WI38 (cell line): ENCODE results near the gene SLC10A7.

Experiments used
- H3K4me3 ChIP-seq: 2 replicates; pipeline ENCODE4 v1.5.1; 2011; ENCODE audit warnings: low read depth, mild to moderate bottlenecking, control low read depth, low read length
- TF ChIP-seq, protein P1 (sequence below): IDR thresholded peaks from 2 replicates; pipeline ENCODE4 v1.5.1; 2012; ENCODE audit warnings: low read depth, mild to moderate bottlenecking, control low read depth, low read length

Gene SLC10A7

DNA sequence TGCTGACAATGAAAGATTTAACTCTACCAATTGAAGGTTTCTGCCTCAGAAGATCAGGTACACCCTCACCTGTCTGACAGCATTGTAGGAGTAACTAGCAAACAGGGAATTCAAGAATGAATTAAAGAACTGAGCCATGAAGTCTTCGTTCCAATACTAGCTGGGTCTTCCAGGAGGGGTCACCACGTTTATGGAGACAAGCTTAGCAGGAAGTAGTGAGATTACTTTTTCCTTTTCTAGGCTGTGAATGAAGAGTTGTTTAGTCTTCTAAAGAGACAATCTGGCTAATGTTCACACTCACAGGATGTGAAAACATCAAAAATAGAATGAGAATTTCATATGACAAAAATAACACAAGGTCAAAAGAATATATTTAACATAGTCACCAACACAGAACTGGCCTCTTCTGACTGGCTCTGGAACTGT is 252.5 kb downstream of the SLC10A7 start:
- TF ChIP-seq, protein P1, sequence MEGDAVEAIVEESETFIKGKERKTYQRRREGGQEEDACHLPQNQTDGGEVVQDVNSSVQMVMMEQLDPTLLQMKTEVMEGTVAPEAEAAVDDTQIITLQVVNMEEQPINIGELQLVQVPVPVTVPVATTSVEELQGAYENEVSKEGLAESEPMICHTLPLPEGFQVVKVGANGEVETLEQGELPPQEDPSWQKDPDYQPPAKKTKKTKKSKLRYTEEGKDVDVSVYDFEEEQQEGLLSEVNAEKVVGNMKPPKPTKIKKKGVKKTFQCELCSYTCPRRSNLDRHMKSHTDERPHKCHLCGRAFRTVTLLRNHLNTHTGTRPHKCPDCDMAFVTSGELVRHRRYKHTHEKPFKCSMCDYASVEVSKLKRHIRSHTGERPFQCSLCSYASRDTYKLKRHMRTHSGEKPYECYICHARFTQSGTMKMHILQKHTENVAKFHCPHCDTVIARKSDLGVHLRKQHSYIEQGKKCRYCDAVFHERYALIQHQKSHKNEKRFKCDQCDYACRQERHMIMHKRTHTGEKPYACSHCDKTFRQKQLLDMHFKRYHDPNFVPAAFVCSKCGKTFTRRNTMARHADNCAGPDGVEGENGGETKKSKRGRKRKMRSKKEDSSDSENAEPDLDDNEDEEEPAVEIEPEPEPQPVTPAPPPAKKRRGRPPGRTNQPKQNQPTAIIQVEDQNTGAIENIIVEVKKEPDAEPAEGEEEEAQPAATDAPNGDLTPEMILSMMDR = no peak

DNA sequence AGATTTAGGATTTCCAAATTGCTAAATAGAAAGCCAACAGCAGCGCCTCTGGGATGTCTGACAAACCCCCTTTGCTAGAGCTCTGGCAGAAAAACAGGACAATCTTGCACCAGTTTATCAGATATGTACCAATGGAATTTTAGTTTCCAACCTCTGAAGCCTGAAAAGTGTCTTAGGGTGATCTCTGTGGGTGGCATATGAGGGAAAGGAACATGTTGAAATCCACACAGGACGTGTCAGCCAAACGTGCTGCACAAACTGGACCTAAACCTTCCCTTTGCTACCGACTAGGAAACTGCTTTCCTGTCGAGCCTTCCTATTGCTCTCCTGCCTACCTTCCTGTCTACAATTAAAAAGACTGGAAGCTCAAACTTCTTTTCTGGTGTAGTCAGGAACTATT is 253.9 kb downstream of the SLC10A7 start:
- TF ChIP-seq, protein P1 = no peak
- no peak overlapping the region for H3K4me3 ChIP-seq

More for the DNA sequence above, 252.5 kb downstream of the SLC10A7 start:
- no peak overlapping the region for H3K4me3 ChIP-seq

DNA sequence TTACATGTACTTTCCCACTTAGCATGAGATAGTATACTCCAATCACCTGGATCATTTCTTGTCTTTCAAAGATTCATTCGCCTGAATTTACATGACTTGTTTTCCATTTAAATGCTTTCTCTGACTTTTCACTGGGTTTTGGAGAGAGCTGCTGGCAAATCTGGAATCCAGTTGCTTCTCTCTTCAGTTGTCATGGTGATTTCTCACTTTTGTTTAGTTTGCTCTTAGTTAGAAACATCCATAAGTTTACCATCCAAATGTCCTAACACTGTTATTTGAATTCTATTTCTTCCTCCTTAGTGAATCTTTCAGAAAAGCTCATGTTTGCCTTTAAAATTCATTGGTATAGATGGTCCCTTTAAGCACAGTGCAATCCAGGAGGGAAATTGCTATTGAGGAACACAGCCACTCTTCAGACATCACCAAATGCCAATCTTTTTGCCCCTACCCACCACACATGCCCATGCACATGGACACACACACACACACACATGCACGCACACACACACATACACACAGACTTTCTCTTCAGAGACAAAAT is 255.7 kb downstream of the SLC10A7 start:
- no peak overlapping the region for H3K4me3 ChIP-seq
- TF ChIP-seq, protein P1 = no peak

DNA sequence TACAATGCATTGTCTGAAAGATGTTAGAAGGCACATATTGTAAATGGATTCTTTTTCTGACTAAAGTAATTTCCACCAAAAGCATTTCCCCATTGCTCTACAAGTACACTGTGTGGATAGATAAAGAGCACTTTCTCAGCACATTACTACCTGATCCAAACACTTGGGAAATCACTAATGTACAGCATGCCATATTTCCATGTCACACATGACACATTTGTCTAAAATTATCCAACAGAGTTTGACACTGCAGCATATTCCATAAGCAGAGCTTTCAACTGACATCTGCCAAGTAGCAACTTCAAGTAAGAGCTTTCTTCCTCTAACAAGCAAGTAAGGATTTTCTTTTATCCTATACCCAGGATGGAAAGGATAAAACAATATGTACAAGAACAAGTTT is 257.9 kb downstream of the SLC10A7 start:
- no peak overlapping the region for H3K4me3 ChIP-seq
- TF ChIP-seq, protein P1 = no peak

DNA sequence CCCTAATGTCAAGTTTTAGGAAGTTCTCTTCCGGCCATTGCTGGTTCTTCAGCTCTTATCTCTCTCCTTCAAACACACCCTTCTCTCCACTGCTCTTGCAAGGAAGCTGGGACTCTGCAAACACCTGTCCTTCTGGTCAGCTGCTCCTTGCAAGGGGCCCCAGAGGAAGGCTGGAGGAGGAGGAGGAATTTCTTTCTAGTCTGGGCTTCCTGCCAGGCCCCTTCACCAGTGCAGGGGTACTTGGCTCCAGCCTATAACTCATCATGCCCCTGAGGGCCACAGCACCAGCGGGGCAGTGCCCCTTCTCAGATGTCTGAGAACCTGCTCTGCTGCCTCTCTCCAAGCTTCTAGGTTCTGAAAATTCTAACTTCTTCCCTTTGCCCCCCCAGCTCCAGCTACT is 260.7 kb downstream of the SLC10A7 start:
- H3K4me3 ChIP-seq = no peak overlapping the region

DNA sequence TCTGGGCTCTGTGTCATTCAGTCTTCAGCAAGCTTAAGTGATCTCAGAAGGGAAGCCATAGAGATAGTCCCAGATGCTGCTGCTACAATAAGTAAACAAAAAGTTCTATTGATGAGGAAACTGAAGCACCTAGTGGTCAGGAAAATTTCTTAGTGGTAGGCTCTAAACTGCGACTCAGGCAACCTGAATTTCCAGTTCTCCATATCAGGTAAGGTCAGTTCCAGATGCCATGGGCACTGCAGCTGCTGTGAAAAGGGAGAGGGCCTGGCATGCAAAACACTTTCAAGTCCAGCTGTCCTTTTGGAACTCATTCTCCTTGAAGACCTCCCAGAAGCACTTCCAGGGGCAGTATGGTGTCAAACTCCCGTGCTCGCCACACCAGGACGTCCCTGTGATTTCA is 261.2 kb downstream of the SLC10A7 start:
- no peak overlapping the region for H3K4me3 ChIP-seq
- TF ChIP-seq, protein P1 = no peak

More for the DNA sequence above, 260.7 kb downstream of the SLC10A7 start:
- TF ChIP-seq, protein P1 = no peak

DNA sequence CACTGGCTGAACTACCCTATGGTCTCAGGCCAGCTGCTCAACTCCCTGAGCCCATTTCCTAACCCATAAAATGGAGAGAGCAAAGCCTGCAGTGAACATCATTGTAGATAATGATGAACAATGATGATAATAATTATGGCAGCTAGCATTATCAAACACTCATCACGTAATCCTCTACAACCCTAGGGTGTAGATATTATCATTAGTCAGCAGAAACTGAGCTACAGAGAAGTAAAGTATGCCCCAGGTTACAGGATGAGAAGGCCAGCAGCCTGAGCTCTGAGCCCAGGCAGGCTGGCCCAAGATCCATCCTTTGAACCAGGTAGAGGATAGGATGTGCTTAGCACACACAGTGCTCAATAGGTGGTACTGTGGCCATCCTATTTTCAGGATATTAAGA is 264.2 kb downstream of the SLC10A7 start:
- no peak overlapping the region for H3K4me3 ChIP-seq
- TF ChIP-seq, protein P1 = no peak
